Astrocyte (in vitro differentiated cells and primary cell): Measurements from ENCODE around the gene HDAC11. TPM values are rescaled to one million over a fixed set of nuclear protein-coding genes. Genes with fewer than 3 reads are reported as not detected.
"Not testable (repeated sequence)": the region's sequence is repeated elsewhere in the genome, so short reads cannot be mapped to it uniquely, and the experiment has no call there.

ENCODE experiments used
- DNase-seq: peaks from one replicate; pipeline ENCODE4 v3.0.0-alpha.2; 2010; ENCODE audit warnings: low read depth
- FAIRE-seq: peaks from 2 replicates; lab custom pipeline; 2011; peaks lifted over from hg19 to GRCh38; lab: Jason Lieb, UNC
- H2AFZ ChIP-seq: 2 replicates; pipeline ENCODE4 v1.6.0; 2012; ENCODE audit warnings: low read depth, low read length, inconsistent platforms
- H3K27ac ChIP-seq: 2 replicates; pipeline ENCODE4 v1.5.1; 2011; ENCODE audit warnings: low read depth, low read length, inconsistent platforms
- H3K27me3 ChIP-seq: 2 replicates; pipeline ENCODE4 v1.6.0; 2011; ENCODE audit warnings: low read length, inconsistent platforms; ENCODE audit not compliant: insufficient read depth
- H3K36me3 ChIP-seq: 2 replicates; pipeline ENCODE4 v1.5.1; 2011; ENCODE audit warnings: low read length, inconsistent platforms; ENCODE audit not compliant: insufficient read depth
- H3K4me1 ChIP-seq: 2 replicates; pipeline ENCODE4 v1.5.1; 2011; ENCODE audit warnings: low read length, inconsistent platforms; ENCODE audit not compliant: insufficient read depth
- H3K4me2 ChIP-seq: 2 replicates; pipeline ENCODE4 v1.6.0; 2012; ENCODE audit warnings: low read length, inconsistent platforms
- H3K4me3 ChIP-seq: 2 replicates; pipeline ENCODE4 v1.5.1; 2011; ENCODE audit warnings: low read depth, mild to moderate bottlenecking, low read length, inconsistent platforms; ENCODE audit not compliant: insufficient read depth
- H3K79me2 ChIP-seq: 2 replicates; pipeline ENCODE4 v1.6.0; 2012; ENCODE audit warnings: mild to moderate bottlenecking, low read length, inconsistent platforms; ENCODE audit not compliant: insufficient read depth
- H3K9ac ChIP-seq: 2 replicates; pipeline ENCODE4 v1.6.0; 2012; ENCODE audit warnings: mild to moderate bottlenecking, low read length, inconsistent platforms
- H3K9me3 ChIP-seq: 2 replicates; pipeline ENCODE4 v1.5.1; 2012; ENCODE audit warnings: low read depth, mild to moderate bottlenecking, low read length, inconsistent platforms; ENCODE audit not compliant: insufficient read depth
- H4K20me1 ChIP-seq: 2 replicates; pipeline ENCODE4 v1.6.0; 2012; ENCODE audit warnings: low read length, inconsistent platforms; ENCODE audit not compliant: insufficient read depth
- H3K27ac Mint-ChIP-seq: one replicate; pipeline ENCODE4 v1.8.0; 2021; ENCODE audit warnings: mild to moderate bottlenecking, mixed read lengths; ENCODE audit not compliant: unreplicated experiment
- H3K27me3 Mint-ChIP-seq: one replicate; pipeline ENCODE4 v1.8.0; 2021; ENCODE audit warnings: low read depth, mixed read lengths; ENCODE audit not compliant: unreplicated experiment
- H3K36me3 Mint-ChIP-seq: one replicate; pipeline ENCODE4 v1.8.0; 2021; ENCODE audit warnings: low read depth, mixed read lengths; ENCODE audit not compliant: unreplicated experiment
- H3K4me1 Mint-ChIP-seq: one replicate; pipeline ENCODE4 v1.8.0; 2021; ENCODE audit warnings: low read depth, mixed read lengths; ENCODE audit not compliant: unreplicated experiment
- H3K4me3 Mint-ChIP-seq: one replicate; pipeline ENCODE4 v1.8.0; 2021; ENCODE audit warnings: mild to moderate bottlenecking, moderate library complexity, mixed read lengths; ENCODE audit not compliant: unreplicated experiment
- H3K9me3 Mint-ChIP-seq: one replicate; pipeline ENCODE4 v1.8.0; 2021; ENCODE audit warnings: mild to moderate bottlenecking, mixed read lengths; ENCODE audit not compliant: unreplicated experiment
- EZH2 ChIP-seq: IDR thresholded peaks from 2 replicates; pipeline ENCODE4 v1.6.1; 2012; ENCODE audit warnings: mild to moderate bottlenecking, low read length, inconsistent platforms; ENCODE audit not compliant: insufficient read depth
- total RNA-seq: library from RNA; stranded (reverse); gene quantifications from 2 replicates; pipeline ENCODE4 v1.2.1, GENCODE V29; 2021
- TF ChIP-seq, protein P1 (sequence below): IDR thresholded peaks from 2 replicates; pipeline ENCODE4 v1.5.1; 2011; ENCODE audit warnings: low read depth, mild to moderate bottlenecking, inconsistent platforms, low read length, moderate library complexity; ENCODE audit not compliant: insufficient read depth

The HDAC11 gene
- total RNA-seq, 1 donor from 2014 or later = 8.6 TPM

- H3K9me3 Mint-ChIP-seq = no peaks in the 10 kb centered on the region
- DNase-seq (no peak), FAIRE-seq (no peak)
- Histone ChIP-seq H3K79me2 (no peaks in the 10 kb centered on the region), H3K27me3 (no peaks in the 10 kb centered on the region), H3K36me3 (no peaks in the 10 kb centered on the region), H3K4me1 (no peaks in the 10 kb centered on the region), H3K4me3 (no peak overlapping the region), H3K4me2 (no peak overlapping the region), H4K20me1 (peaks cover 15% of the 10 kb centered on the region), H3K27ac (no peak overlapping the region), H3K9me3 (no peaks in the 10 kb centered on the region), H3K9ac (no peak overlapping the region), H2AFZ (no peak overlapping the region)
- H3K36me3 Mint-ChIP-seq = peaks cover 15% of the 10 kb centered on the region
- no peak for TF ChIP-seq EZH2
- TF ChIP-seq, protein P1, sequence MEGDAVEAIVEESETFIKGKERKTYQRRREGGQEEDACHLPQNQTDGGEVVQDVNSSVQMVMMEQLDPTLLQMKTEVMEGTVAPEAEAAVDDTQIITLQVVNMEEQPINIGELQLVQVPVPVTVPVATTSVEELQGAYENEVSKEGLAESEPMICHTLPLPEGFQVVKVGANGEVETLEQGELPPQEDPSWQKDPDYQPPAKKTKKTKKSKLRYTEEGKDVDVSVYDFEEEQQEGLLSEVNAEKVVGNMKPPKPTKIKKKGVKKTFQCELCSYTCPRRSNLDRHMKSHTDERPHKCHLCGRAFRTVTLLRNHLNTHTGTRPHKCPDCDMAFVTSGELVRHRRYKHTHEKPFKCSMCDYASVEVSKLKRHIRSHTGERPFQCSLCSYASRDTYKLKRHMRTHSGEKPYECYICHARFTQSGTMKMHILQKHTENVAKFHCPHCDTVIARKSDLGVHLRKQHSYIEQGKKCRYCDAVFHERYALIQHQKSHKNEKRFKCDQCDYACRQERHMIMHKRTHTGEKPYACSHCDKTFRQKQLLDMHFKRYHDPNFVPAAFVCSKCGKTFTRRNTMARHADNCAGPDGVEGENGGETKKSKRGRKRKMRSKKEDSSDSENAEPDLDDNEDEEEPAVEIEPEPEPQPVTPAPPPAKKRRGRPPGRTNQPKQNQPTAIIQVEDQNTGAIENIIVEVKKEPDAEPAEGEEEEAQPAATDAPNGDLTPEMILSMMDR = no peak
- peaks cover 19% of the 10 kb centered on the region for H3K27me3 Mint-ChIP-seq
- H3K4me3 Mint-ChIP-seq = no peak overlapping the region
- H3K27ac Mint-ChIP-seq = no peak overlapping the region
- peaks cover 7% of the 10 kb centered on the region for H3K4me1 Mint-ChIP-seq
Observed at GRCh38 chr3:13498354-13499060, 18.4 kb downstream of the HDAC11 start.

- DNase-seq, FAIRE-seq, H3K4me1 ChIP-seq, H3K79me2 ChIP-seq, H3K4me3 ChIP-seq, H3K4me2 ChIP-seq, H3K27ac ChIP-seq, H3K9ac ChIP-seq, H3K4me1 Mint-ChIP-seq, H2AFZ ChIP-seq, H3K27me3 ChIP-seq, H3K4me3 Mint-ChIP-seq, H3K27ac Mint-ChIP-seq, H3K9me3 ChIP-seq, H3K36me3 ChIP-seq, H3K9me3 Mint-ChIP-seq: not testable (repeated sequence)
- peaks cover 13% of the 10 kb centered on the region for H3K27me3 Mint-ChIP-seq
- peaks cover 10% of the 10 kb centered on the region for H3K36me3 Mint-ChIP-seq
- peaks cover 15% of the 10 kb centered on the region for H4K20me1 ChIP-seq
Observed at GRCh38 chr3:13499246-13499645, 19.1 kb downstream of the HDAC11 start.

GRCh38 chr3:13500133-13500885, 20.2 kb downstream of the HDAC11 start:
- FAIRE-seq (no peak), DNase-seq (no peak)
- Histone ChIP-seq H3K79me2 (no peaks in the 10 kb centered on the region), H3K36me3 (no peaks in the 10 kb centered on the region), H3K4me3 (no peak overlapping the region), H3K27ac (no peak overlapping the region), H2AFZ (no peak overlapping the region), H4K20me1 (peaks cover 8% of the 10 kb centered on the region), H3K9me3 (no peaks in the 10 kb centered on the region), H3K9ac (no peak overlapping the region), H3K4me2 (no peak overlapping the region), H3K27me3 (no peaks in the 10 kb centered on the region), H3K4me1 (peaks cover 12% of the 10 kb centered on the region)
- TF ChIP-seq, protein P1 = peak; percentile 20
- TF ChIP-seq EZH2 = no peak
- peaks cover 7% of the 10 kb centered on the region for H3K36me3 Mint-ChIP-seq
- peaks cover 10% of the 10 kb centered on the region for H3K4me1 Mint-ChIP-seq
- peaks cover 8% of the 10 kb centered on the region for H3K27me3 Mint-ChIP-seq
- H3K9me3 Mint-ChIP-seq = no peaks in the 10 kb centered on the region
- H3K4me3 Mint-ChIP-seq = no peak overlapping the region
- H3K27ac Mint-ChIP-seq = no peak overlapping the region
